Colonic mucosa (tissue), 4 donors: ENCODE results near the gene APOL4. TPM values are rescaled to one million over a fixed set of nuclear protein-coding genes. Genes with fewer than 3 reads are reported as not detected.
A peak's percentile ranks its signal among the peaks of the same experiment; 100 is the strongest.

Source experiments
- DNase-seq: peaks from one replicate; pipeline ENCODE4 v3.0.0-alpha.2; 2020
- H3K27ac ChIP-seq: fragments of 200-600 bp; one replicate; pipeline ENCODE4 v1.8.0; 2021
- H3K27me3 ChIP-seq: fragments of 200-600 bp; one replicate; pipeline ENCODE4 v1.8.0; 2021
- H3K36me3 ChIP-seq: fragments of 200-600 bp; one replicate; pipeline ENCODE4 v1.8.0; 2021
- H3K4me1 ChIP-seq: fragments of 200-600 bp; one replicate; pipeline ENCODE4 v1.8.0; 2021; ENCODE audit warnings: mild to moderate bottlenecking
- H3K4me3 ChIP-seq: fragments of 200-600 bp; one replicate; pipeline ENCODE4 v1.8.0; 2021
- H3K9ac ChIP-seq, 2 donors: one replicate each; pipeline ENCODE4 v1.7.0; 2013; ENCODE audit warnings: control low read depth in 2 of 2, low read depth in 2 of 2, low read length in 2 of 2
- H3K9me3 ChIP-seq: fragments of 200-600 bp; one replicate; pipeline ENCODE4 v1.8.0; 2021
- intact Hi-C: fragments of 100-400 bp; cut with DNase I; formaldehyde crosslinking; loops from one replicate; pipeline ENCODE4 v1.14.1; 2022
- total RNA-seq, 2 donors: library from RNA; stranded (reverse); fragmentation: NEBNext Ultra II Directional in 1 of 2; extraction: Animal tissue kit (Norgen Biotek cat#: 25700) in 1 of 2; gene quantifications; one replicate each; pipeline ENCODE4 v1.2.1, GENCODE V29; 2021
- TF ChIP-seq, protein P1 (sequence below): fragments of 200-600 bp; IDR thresholded peaks from one replicate; pipeline ENCODE4 v1.8.0; 2022; ENCODE audit warnings: antibody characterized with exemption, mild to moderate bottlenecking
- donor health status: healthy.
- donor health status: DM: no; HTN: no; CAD: no.
- donor health status: DM: no; HTN: no; CAD: no.

The APOL4 gene
- total RNA-seq, 2 donors from 2014 or later: 1.9 to 2.3 TPM

GRCh38 chr22:36180038-36180880 is 21.4 kb downstream of the APOL4 start:
- Histone ChIP-seq H3K4me1 (no peaks in the 10 kb centered on the region), H3K9ac (no peak overlapping the region), H3K4me3 (no peak overlapping the region), H3K27me3 (no peaks in the 10 kb centered on the region), H3K36me3 (no peaks in the 10 kb centered on the region), H3K9me3 (no peaks in the 10 kb centered on the region), H3K27ac (no peak overlapping the region)
- TF ChIP-seq, protein P1, sequence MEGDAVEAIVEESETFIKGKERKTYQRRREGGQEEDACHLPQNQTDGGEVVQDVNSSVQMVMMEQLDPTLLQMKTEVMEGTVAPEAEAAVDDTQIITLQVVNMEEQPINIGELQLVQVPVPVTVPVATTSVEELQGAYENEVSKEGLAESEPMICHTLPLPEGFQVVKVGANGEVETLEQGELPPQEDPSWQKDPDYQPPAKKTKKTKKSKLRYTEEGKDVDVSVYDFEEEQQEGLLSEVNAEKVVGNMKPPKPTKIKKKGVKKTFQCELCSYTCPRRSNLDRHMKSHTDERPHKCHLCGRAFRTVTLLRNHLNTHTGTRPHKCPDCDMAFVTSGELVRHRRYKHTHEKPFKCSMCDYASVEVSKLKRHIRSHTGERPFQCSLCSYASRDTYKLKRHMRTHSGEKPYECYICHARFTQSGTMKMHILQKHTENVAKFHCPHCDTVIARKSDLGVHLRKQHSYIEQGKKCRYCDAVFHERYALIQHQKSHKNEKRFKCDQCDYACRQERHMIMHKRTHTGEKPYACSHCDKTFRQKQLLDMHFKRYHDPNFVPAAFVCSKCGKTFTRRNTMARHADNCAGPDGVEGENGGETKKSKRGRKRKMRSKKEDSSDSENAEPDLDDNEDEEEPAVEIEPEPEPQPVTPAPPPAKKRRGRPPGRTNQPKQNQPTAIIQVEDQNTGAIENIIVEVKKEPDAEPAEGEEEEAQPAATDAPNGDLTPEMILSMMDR: peak; percentile 87
- DNase-seq: peak; percentile 85
- intact Hi-C loops: loop anchor here (2.0 kb wide), 1 partner anchor 33 kb away; no protein-coding TSS in a partner anchor

GRCh38 chr22:36177160-36177559 is 24.4 kb downstream of the APOL4 start:
- no peaks in the 10 kb centered on the region for H3K9me3 ChIP-seq
- no peak overlapping the region for H3K4me3 ChIP-seq
- TF ChIP-seq, protein P1: no peak
- H3K36me3 ChIP-seq: no peaks in the 10 kb centered on the region
- no peak for DNase-seq
- intact Hi-C loops: no loop called here
- no peak overlapping the region for H3K9ac ChIP-seq
- no peaks in the 10 kb centered on the region for H3K4me1 ChIP-seq
- no peak overlapping the region for H3K27ac ChIP-seq
- H3K27me3 ChIP-seq: no peaks in the 10 kb centered on the region

DNA sequence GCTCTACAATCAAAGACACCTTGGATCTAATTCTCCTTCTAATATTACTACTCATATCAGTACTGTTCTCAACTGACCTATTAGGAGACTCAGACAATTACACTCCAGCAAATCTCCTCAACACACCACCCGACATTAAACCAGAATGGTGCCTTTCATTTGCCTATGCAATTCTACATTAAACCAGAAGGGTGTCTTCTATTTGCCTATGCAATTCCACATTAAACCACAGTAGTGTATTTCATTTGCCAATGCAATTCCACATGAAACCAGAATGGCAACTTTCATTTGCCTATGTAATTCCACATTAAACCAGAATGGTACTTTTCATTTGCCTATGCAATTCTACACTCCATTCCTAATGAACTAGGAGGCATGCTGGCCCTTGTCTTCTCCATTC is 25.7 kb downstream of the APOL4 start:
- no peak for DNase-seq
- TF ChIP-seq, protein P1: no peak

GRCh38 chr22:36171941-36172340 is 29.7 kb downstream of the APOL4 start:
- TF ChIP-seq, protein P1: no peak
- Histone ChIP-seq H3K27me3 (no peaks in the 10 kb centered on the region), H3K9ac (no peak overlapping the region), H3K9me3 (no peaks in the 10 kb centered on the region), H3K36me3 (no peaks in the 10 kb centered on the region), H3K4me1 (no peaks in the 10 kb centered on the region), H3K4me3 (no peak overlapping the region), H3K27ac (no peak overlapping the region)
- intact Hi-C loops: no loop called here
- no peak for DNase-seq

More for the DNA sequence above, 25.7 kb downstream of the APOL4 start:
- Histone ChIP-seq H3K9me3 (no peaks in the 10 kb centered on the region), H3K4me3 (no peak overlapping the region), H3K4me1 (no peaks in the 10 kb centered on the region), H3K36me3 (no peaks in the 10 kb centered on the region), H3K27me3 (no peaks in the 10 kb centered on the region), H3K9ac (no peak overlapping the region), H3K27ac (no peak overlapping the region)
- intact Hi-C loops: no loop called here

GRCh38 chr22:36166518-36167220 is 34.9 kb downstream of the APOL4 start:
- no peaks in the 10 kb centered on the region for H3K36me3 ChIP-seq
- H3K27me3 ChIP-seq: no peaks in the 10 kb centered on the region
- intact Hi-C loops: no loop called here
- TF ChIP-seq, protein P1: no peak
- no peak overlapping the region for H3K9ac ChIP-seq
- DNase-seq: no peak
- H3K4me3 ChIP-seq: no peak overlapping the region
- H3K27ac ChIP-seq: no peak overlapping the region
- H3K9me3 ChIP-seq: no peaks in the 10 kb centered on the region
- H3K4me1 ChIP-seq: no peaks in the 10 kb centered on the region
